Measurements from ENCODE around the gene DAAM2.

DNA sequence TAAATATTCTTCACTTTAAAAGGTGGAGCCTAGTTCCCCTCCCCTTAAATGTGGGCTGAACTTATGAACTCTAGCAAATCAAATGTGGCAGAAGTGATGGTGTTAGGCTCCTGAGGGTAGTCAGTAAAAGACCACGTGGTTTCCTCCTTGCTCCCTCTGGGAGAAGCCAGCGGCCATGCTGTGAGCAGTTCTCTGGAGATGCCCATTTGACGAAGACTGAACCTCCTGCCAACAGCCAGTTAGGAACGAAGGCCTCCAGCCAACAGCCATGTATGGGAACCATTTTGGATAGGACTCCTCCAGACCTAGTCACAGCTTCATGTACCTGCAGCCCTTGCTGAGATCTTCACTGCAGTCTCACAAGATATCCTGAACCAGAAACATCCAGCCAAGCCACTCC is 149.6 kb downstream of the DAAM2 start:
- TF ChIP-seq EZH2 (IDR thresholded peaks at IDR 0.05; ENCODE audit: low read depth, low read length, severe bottlenecking) = no peak
- TF ChIP-seq POLR2A (IDR thresholded peaks at IDR 0.05; ENCODE audit: control extremely low read depth in 1 of 2, low read depth in 2 of 2, low read length in 2 of 2) = no peak
- TF ChIP-seq RAD21 (IDR thresholded peaks at IDR 0.05 in 1 of 2, conservative IDR thresholded peaks at IDR 0.05 in 1 of 2; ENCODE audit: low read depth in 2 of 2, low read length in 2 of 2) = no peak
